Hepatocyte (in vitro differentiated cells): Measurements from ENCODE around the gene ANKFN1. TPM values are rescaled to one million over a fixed set of nuclear protein-coding genes. Genes with fewer than 3 reads are reported as not detected.
A peak's percentile ranks its signal among the peaks of the same experiment; 100 is the strongest.

Experiments
- DNase-seq: peaks from one replicate; pipeline ENCODE4 v3.0.0-alpha.2; 2016; ENCODE audit warnings: low spot score
- H2AFZ ChIP-seq: fragments of 200-600 bp; sonication (generic); 2 replicates; pipeline ENCODE4 v1.6.0; 2016; ENCODE audit warnings: antibody characterized with exemption, mild to moderate bottlenecking
- H3K27ac ChIP-seq: fragments of 200-600 bp; sonication (generic); 2 replicates; pipeline ENCODE4 v1.5.1; 2016; ENCODE audit warnings: mild to moderate bottlenecking
- H3K27me3 ChIP-seq: fragments of 200-600 bp; sonication (generic); 2 replicates; pipeline ENCODE4 v1.6.1; 2016
- H3K36me3 ChIP-seq: fragments of 200-600 bp; sonication (generic); replicated peaks from 2 replicates; pipeline ENCODE4 v1.5.1; 2016; ENCODE audit warnings: low read depth; ENCODE audit not compliant: insufficient read depth
- H3K4me1 ChIP-seq: fragments of 200-600 bp; sonication (generic); 2 replicates; pipeline ENCODE4 v1.5.1; 2016; ENCODE audit warnings: mild to moderate bottlenecking, moderate library complexity; ENCODE audit not compliant: insufficient read depth
- H3K4me2 ChIP-seq: fragments of 200-600 bp; sonication (generic); 2 replicates; pipeline ENCODE4 v1.6.0; 2016
- H3K4me3 ChIP-seq: fragments of 200-600 bp; sonication (generic); 2 replicates; pipeline ENCODE4 v1.5.1; 2016; ENCODE audit warnings: mild to moderate bottlenecking
- H3K79me2 ChIP-seq: fragments of 200-600 bp; sonication (generic); 2 replicates; pipeline ENCODE4 v1.6.0; 2017; ENCODE audit warnings: mild to moderate bottlenecking
- H3K9me2 ChIP-seq: fragments of 200-600 bp; sonication (generic); replicated peaks from 2 replicates; pipeline ENCODE4 v1.6.0; 2017; ENCODE audit warnings: mild to moderate bottlenecking; ENCODE audit not compliant: insufficient read depth
- H3K9me3 ChIP-seq: fragments of 200-600 bp; sonication (generic); 2 replicates; pipeline ENCODE4 v1.5.1; 2016; ENCODE audit warnings: low read depth, mild to moderate bottlenecking
- H4K20me1 ChIP-seq: fragments of 200-600 bp; sonication (generic); 2 replicates; pipeline ENCODE4 v1.6.0; 2016; ENCODE audit warnings: mild to moderate bottlenecking; ENCODE audit not compliant: insufficient read depth, poor library complexity, severe bottlenecking
- CTCF ChIP-seq: fragments of 200-600 bp; sonication (generic); IDR thresholded peaks from 2 replicates; pipeline ENCODE4 v1.5.1; 2016; ENCODE audit warnings: antibody characterized with exemption, mild to moderate bottlenecking; ENCODE audit not compliant: poor library complexity
- EZH2 ChIP-seq: fragments of 200-600 bp; sonication (generic); IDR thresholded peaks from 2 replicates; pipeline ENCODE4 v1.6.1; 2016; ENCODE audit warnings: antibody characterized with exemption, mild to moderate bottlenecking, borderline replicate concordance
- EZH2phosphoT487 ChIP-seq: fragments of 200-600 bp; sonication (generic); IDR thresholded peaks from one replicate; pipeline ENCODE4 v1.6.1; 2018; ENCODE audit warnings: antibody characterized with exemption, mild to moderate bottlenecking, low read depth, moderate library complexity; ENCODE audit not compliant: unreplicated experiment, severe bottlenecking
- WGBS: methylation state at CpG from one replicate; pipeline ENCODE4 v1.1.6; 2016; ENCODE audit warnings: low lambda C conversion rate; ENCODE audit errors: missing lambda C conversion rate; 5-methylcytosine and 5-hydroxymethylcytosine counted together
- polyA plus RNA-seq: library from polyadenylated mRNA; unstranded; fragments of >200 nt; fragmentation: Nextera tagmentation; extraction: Ambion mirVana; gene quantifications from 2 replicates; pipeline ENCODE4 v1.2.1, GENCODE V29; 2016
- total RNA-seq: library from RNA; depleted of rRNA; stranded (reverse); fragments of >200 nt; gene quantifications from 2 replicates; pipeline ENCODE4 v1.2.3, GENCODE V29; 2014

ANKFN1 gene
- total and polyA plus RNA-seq, 2 experiments from 2014 or later: 0.10 to 1.2 TPM

GRCh38 chr17:56499799-56500388 lies 346.6 kb downstream of the ANKFN1 start:
- no peaks in the 10 kb centered on the region for H3K79me2 ChIP-seq
- H3K4me1 ChIP-seq: no peaks in the 10 kb centered on the region
- no peaks in the 10 kb centered on the region for H3K9me2 ChIP-seq
- TF ChIP-seq CTCF (peak; percentile 41), EZH2phosphoT487 (no peak), EZH2 (no peak)
- H4K20me1 ChIP-seq: no peaks in the 10 kb centered on the region
- H3K9me3 ChIP-seq: no peaks in the 10 kb centered on the region
- H3K4me3 ChIP-seq: no peak overlapping the region
- no peak overlapping the region for H3K27ac ChIP-seq
- no peak overlapping the region for H3K4me2 ChIP-seq
- no peaks in the 10 kb centered on the region for H3K36me3 ChIP-seq
- no peaks in the 10 kb centered on the region for H3K27me3 ChIP-seq
- H2AFZ ChIP-seq: no peak overlapping the region
- WGBS: 52% methylated on average over 1 of the region's 1 CpG
- DNase-seq: peak; percentile 36

- H3K9me3 ChIP-seq: no peaks in the 10 kb centered on the region
- no peak overlapping the region for H3K4me3 ChIP-seq
- no peak overlapping the region for H2AFZ ChIP-seq
- DNase-seq: no peak
- no peak overlapping the region for H3K27ac ChIP-seq
- no peaks in the 10 kb centered on the region for H3K36me3 ChIP-seq
- H3K79me2 ChIP-seq: no peaks in the 10 kb centered on the region
- no peaks in the 10 kb centered on the region for H3K9me2 ChIP-seq
- H3K4me2 ChIP-seq: no peak overlapping the region
- WGBS: 85% methylated on average over 5 of the region's 5 CpGs
- no peaks in the 10 kb centered on the region for H4K20me1 ChIP-seq
- H3K4me1 ChIP-seq: no peaks in the 10 kb centered on the region
- H3K27me3 ChIP-seq: no peaks in the 10 kb centered on the region
- TF ChIP-seq CTCF: no peak
- no peak for TF ChIP-seq EZH2
- no peak for TF ChIP-seq EZH2phosphoT487
Observed at GRCh38 chr17:56502120-56502654, 348.9 kb downstream of the ANKFN1 start.

DNA sequence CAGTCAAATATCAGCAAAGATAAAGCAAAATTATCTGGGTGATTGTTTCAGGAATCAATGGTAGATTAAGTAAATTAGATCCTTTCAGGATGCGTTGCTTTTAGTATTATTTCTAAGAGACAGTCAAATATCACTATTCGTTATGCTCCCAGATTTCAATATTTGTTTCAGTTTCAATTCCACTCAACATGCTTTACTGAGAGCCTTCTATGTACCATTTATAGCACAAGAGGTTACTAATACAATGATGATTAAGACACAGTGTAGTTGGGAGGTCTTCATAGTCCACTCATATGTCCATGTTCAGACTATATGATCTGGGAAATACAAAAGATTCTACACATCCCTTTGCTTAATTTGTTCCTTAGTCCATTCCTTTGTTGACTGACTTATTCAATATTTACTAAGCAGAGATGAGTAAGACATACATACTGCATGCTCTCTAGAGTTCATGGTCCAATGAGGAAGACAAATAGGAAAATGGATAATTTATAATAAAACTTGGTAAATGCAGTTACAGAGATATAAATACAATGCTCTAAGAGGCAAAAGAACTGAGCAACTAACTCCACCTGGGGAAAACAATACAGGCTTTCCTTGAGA lies 352.0 kb downstream of the ANKFN1 start:
- no peak for TF ChIP-seq EZH2
- TF ChIP-seq CTCF: no peak
- no peak for TF ChIP-seq EZH2phosphoT487
- Histone ChIP-seq H3K4me1 (no peaks in the 10 kb centered on the region), H3K9me2 (no peaks in the 10 kb centered on the region), H3K4me3 (no peak overlapping the region), H3K79me2 (no peaks in the 10 kb centered on the region), H3K27me3 (peaks cover 2% of the 10 kb centered on the region), H3K36me3 (no peaks in the 10 kb centered on the region), H3K27ac (no peak overlapping the region), H3K4me2 (no peak overlapping the region), H2AFZ (no peak overlapping the region), H3K9me3 (no peaks in the 10 kb centered on the region), H4K20me1 (no peaks in the 10 kb centered on the region)
- WGBS: 98% methylated on average over 2 of the region's 2 CpGs
- DNase-seq: no peak
